GM12878 (cell line): ENCODE results near the gene NTN1. TPM values are rescaled to one million over a fixed set of nuclear protein-coding genes. Genes with fewer than 3 reads are reported as not detected.

Experiments used
- ATAC-seq: fragments of 200-7000 bp; cut with Tn5 transposase; 3 replicates; pipeline ENCODE4 v1.9.1; 2020; ENCODE audit warnings: mild to moderate bottlenecking, moderate library complexity
- BruUV-seq: library from RNA; stranded (reverse); fragments of 400-500 nt; replicated peaks from 2 replicates; lab custom pipeline; 2021; lab: Mats Ljungman, UMichigan
- CTCF ChIA-PET: fragments of 300-600 bp; sonication (Branson Sonifier 250); formaldehyde crosslinking; extraction: SDS; loops from one replicate; lab custom pipeline; 2021; ENCODE audit warnings: inconsistent platforms; lab: Yijun Ruan, JAX
- POLR2A ChIA-PET: fragments of 350-600 bp; formaldehyde crosslinking; extraction: SDS; loops from one replicate; lab custom pipeline; 2021; ENCODE audit warnings: inconsistent platforms; lab: Charles Lee
- RAD21 ChIA-PET: fragments of 300-600 bp; sonication (Branson Sonifier 250); formaldehyde crosslinking; loops from one replicate; lab custom pipeline; 2023; ENCODE audit warnings: antibody characterized with exemption; ENCODE audit not compliant: unreplicated experiment; lab: Charles Lee
- SMC1A ChIA-PET: fragments of 300-600 bp; sonication (Branson Sonifier 250); formaldehyde crosslinking; loops from one replicate; lab custom pipeline; 2023; ENCODE audit not compliant: unreplicated experiment, uncharacterized antibody; lab: Charles Lee
- DNase-seq: peaks from one replicate; pipeline ENCODE4 v3.0.0-alpha.2; 2011; ENCODE audit warnings: low read depth, low spot score
- FAIRE-seq: peaks from 3 replicates; lab custom pipeline; 2011; peaks lifted over from hg19 to GRCh38; lab: Jason Lieb, UNC
- H2AFZ ChIP-seq: 2 replicates; pipeline ENCODE4 v1.6.0; 2011; ENCODE audit warnings: low read depth, low read length, control low read depth; ENCODE audit not compliant: control insufficient read depth
- H3K27ac ChIP-seq: 2 replicates; pipeline ENCODE4 v1.5.1; 2011; ENCODE audit warnings: control low read depth; ENCODE audit not compliant: control insufficient read depth, insufficient read depth
- H3K27me3 ChIP-seq, 2 experiments: replicated peaks in 1 of 2; 2 replicates each; pipeline versions ENCODE4 v1.6.0 to v1.6.1; 2011; ENCODE audit warnings: low read length in 1 of 2; ENCODE audit not compliant: control insufficient read depth in 2 of 2, insufficient read depth in 2 of 2
- H3K36me3 ChIP-seq, 2 experiments: 2 replicates each; pipeline ENCODE4 v1.5.1; 2011; ENCODE audit warnings: low read length in 1 of 2; ENCODE audit not compliant: control insufficient read depth in 2 of 2, insufficient read depth in 2 of 2
- H3K4me1 ChIP-seq: 2 replicates; pipeline ENCODE4 v1.6.1; 2011; ENCODE audit warnings: mild to moderate bottlenecking, low read length, moderate library complexity, mixed read lengths; ENCODE audit not compliant: control insufficient read depth, insufficient read depth
- H3K4me2 ChIP-seq: 2 replicates; pipeline ENCODE4 v1.6.0; 2011; ENCODE audit warnings: control low read depth; ENCODE audit not compliant: control insufficient read depth, insufficient read depth
- H3K4me3 ChIP-seq: fragments of 200-600 bp; sonication (generic); 2 replicates; pipeline ENCODE4 v1.5.1; 2016
- H3K79me2 ChIP-seq: 2 replicates; pipeline ENCODE4 v1.6.0; 2011; ENCODE audit warnings: low read length; ENCODE audit not compliant: control insufficient read depth, insufficient read depth
- H3K9ac ChIP-seq: 2 replicates; pipeline ENCODE4 v1.8.0; 2011; ENCODE audit warnings: low read length, control low read depth, mixed read lengths; ENCODE audit not compliant: control insufficient read depth, insufficient read depth
- H3K9me3 ChIP-seq: replicated peaks from 3 replicates; pipeline ENCODE4 v1.5.1; 2011; ENCODE audit warnings: mild to moderate bottlenecking, low read length; ENCODE audit not compliant: control insufficient read depth, insufficient read depth
- H4K20me1 ChIP-seq: 2 replicates; pipeline ENCODE4 v1.6.0; 2011; ENCODE audit not compliant: control insufficient read depth, insufficient read depth
- DPF2 ChIP-seq: fragments of 450-650 bp; IDR thresholded peaks from 2 replicates; pipeline ENCODE4 v1.6.1; 2017; ENCODE audit warnings: mild to moderate bottlenecking
- HDAC6 ChIP-seq: fragments of 200-600 bp; sonication (generic); IDR thresholded peaks from one replicate; pipeline ENCODE4 v1.8.0; 2017; ENCODE audit warnings: antibody characterized with exemption; ENCODE audit not compliant: unreplicated experiment
- KDM1A ChIP-seq: fragments of 200-600 bp; sonication (generic); IDR thresholded peaks from 2 replicates; pipeline ENCODE4 v1.6.1; 2016; ENCODE audit warnings: borderline replicate concordance
- MEF2B ChIP-seq: fragments of 450-650 bp; IDR thresholded peaks from 2 replicates; pipeline ENCODE4 v1.6.1; 2018; ENCODE audit warnings: mild to moderate bottlenecking, moderate library complexity; ENCODE audit not compliant: partially characterized antibody, poor library complexity, severe bottlenecking
- POLR2AphosphoS5 ChIP-seq: IDR thresholded peaks from 2 replicates; pipeline ENCODE4 v1.6.1; 2011; ENCODE audit warnings: mild to moderate bottlenecking, low read length, inconsistent platforms
- RAD21 ChIP-seq: IDR thresholded peaks from 2 replicates; pipeline ENCODE4 v1.6.1; 2011; ENCODE audit warnings: mild to moderate bottlenecking, low read depth, low read length, moderate library complexity; ENCODE audit not compliant: insufficient read depth
- SIX5 ChIP-seq: IDR thresholded peaks from 2 replicates; pipeline ENCODE4 v1.6.1; 2011; ENCODE audit warnings: mild to moderate bottlenecking, low read depth, low read length, moderate library complexity; ENCODE audit not compliant: severe bottlenecking
- SMAD5 ChIP-seq: IDR thresholded peaks from 2 replicates; pipeline ENCODE4 v1.6.1; 2016; ENCODE audit warnings: antibody characterized with exemption, low read depth
- SMARCA5 ChIP-seq: fragments of 450-650 bp; IDR thresholded peaks from 2 replicates; pipeline ENCODE4 v1.6.1; 2017; ENCODE audit warnings: mild to moderate bottlenecking
- ZNF384 ChIP-seq: IDR thresholded peaks from 2 replicates; pipeline ENCODE4 v1.6.1; 2012; ENCODE audit warnings: low read depth, mild to moderate bottlenecking, low read length, improper control_type of control experiment, borderline replicate concordance
- ZSCAN29 ChIP-seq: fragments of 450-650 bp; IDR thresholded peaks from 2 replicates; pipeline ENCODE4 v1.6.1; 2017; ENCODE audit warnings: mild to moderate bottlenecking, moderate library complexity
- WGBS: methylation state at CpG from one replicate; pipeline ENCODE4 v1.1.6; 2016; ENCODE audit warnings: low lambda C conversion rate; ENCODE audit not compliant: insufficient replicate concordance, insufficient coverage; ENCODE audit errors: missing lambda C conversion rate; 5-methylcytosine and 5-hydroxymethylcytosine counted together
- in situ Hi-C: fragments of 300-500 bp; cut with MboI; formaldehyde crosslinking; loops from 9 replicates; pipeline ENCODE4 v1.14.3; 2018; ENCODE audit warnings: mixed read lengths
- intact Hi-C: fragments of 100-400 bp; cut with micrococcal nuclease; formaldehyde crosslinking; loops from one replicate; pipeline ENCODE4 v1.14.2; 2022; ENCODE audit not compliant: unreplicated experiment
- polyA plus RNA-seq, 11 experiments: library from polyadenylated mRNA; depleted of rRNA in 4 of 11; unstranded in 6 of 11; stranded (reverse) in 5 of 11; fragments of >200 nt; fragmentation: Nextera tagmentation in 4 of 11; fragmentation: Illumina TruSeq in 1 of 11; extraction: Ambion mirVana in 4 of 11; extraction: Trizol in 1 of 11; gene quantifications; 1 replicate in 1 of 11; 2 replicates in 10 of 11; pipeline versions ENCODE4 v1.2.1 to v1.2.3, GENCODE V29; 2011 to 2016; ENCODE audit warnings: inconsistent platforms in 2 of 11, missing spikeins in 2 of 11, low read depth in 1 of 11
- total RNA-seq, 4 experiments: library from RNA; depleted of rRNA in 3 of 4; stranded (reverse); fragments of >200 nt in 3 of 4; fragmentation: Illumina TruSeq in 1 of 4; extraction: Trizol in 1 of 4; gene quantifications; 2 replicates each; pipeline versions ENCODE4 v1.2.1 to v1.2.3, GENCODE V29; 2013 to 2021
- TF ChIP-seq, protein P1 (sequence below): IDR thresholded peaks from 2 replicates; pipeline ENCODE4 v1.6.1; 2012; ENCODE audit warnings: low read depth, low read length, improper control_type of control experiment
- TF ChIP-seq, protein P2 (sequence below): IDR thresholded peaks from 2 replicates; pipeline ENCODE4 v1.6.1; 2011; ENCODE audit warnings: mild to moderate bottlenecking, low read depth, low read length, moderate library complexity; ENCODE audit not compliant: insufficient replicate concordance
- TF ChIP-seq, protein P3 (sequence below): IDR thresholded peaks from 2 replicates; pipeline ENCODE4 v1.6.1; 2012; ENCODE audit warnings: improper control_type of control experiment, low read depth, low read length; ENCODE audit not compliant: insufficient replicate concordance

The NTN1 gene
- total and polyA plus RNA-seq, 10 of the 15 experiments (the other 5 are each of a cell fraction or from before 2014, with no cell fraction given) = 0.02 to 0.89 (median 0.35) TPM

DNA sequence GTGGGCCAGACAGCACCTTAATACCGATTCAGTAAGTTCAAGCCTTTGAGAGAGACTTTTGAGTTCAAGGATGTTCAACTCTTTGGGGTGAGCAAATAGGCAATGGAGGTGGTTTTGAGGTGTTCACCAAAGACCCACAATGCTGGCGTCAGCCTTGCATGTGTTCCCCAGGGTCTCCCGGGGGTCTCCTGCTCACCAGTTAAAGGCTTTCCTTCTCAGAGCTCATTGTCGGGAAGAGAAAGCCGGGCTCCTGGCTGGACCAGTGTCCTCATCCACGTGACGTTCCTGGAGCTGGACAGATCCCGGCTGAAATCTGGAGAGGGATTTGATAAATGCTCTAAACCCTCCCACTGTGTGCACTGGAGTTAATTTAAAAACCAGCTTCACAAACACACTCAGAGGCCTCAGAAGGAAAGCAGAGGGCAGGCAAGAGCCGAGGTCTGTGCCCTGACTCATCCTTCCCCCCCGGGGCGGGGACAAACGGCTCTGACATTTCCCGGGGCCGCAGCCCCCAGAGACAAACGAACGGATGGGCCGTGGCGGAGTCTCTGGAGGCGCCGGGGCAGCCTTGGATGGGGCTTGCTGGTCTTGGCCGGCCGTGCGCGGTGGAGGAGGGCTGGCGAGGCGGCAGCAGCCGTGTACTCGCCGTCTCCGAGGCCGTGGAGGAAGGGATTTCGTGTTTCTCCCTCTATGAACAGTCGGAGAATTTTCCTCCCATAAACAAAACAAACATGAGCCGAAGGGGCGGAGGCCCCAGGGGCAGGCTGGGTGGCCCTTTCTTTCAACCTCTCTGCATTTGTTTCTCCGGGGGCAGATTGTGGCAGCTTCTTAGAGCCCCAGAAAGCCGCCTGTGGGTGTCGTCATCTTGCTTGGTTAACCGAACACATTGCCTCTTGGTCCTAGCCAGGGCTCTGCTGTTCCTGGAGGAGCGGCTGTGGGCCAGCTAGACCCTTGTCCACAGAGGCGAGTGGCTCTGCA is 94.2 kb downstream of the NTN1 start:
- ChIA-PET RAD21 (interaction anchor here (3.0 to 3.1 kb wide), 2 partner anchors 176 to 407 kb away, joined by 8 to 21 read pairs; no protein-coding TSS in a partner anchor), SMC1A (interaction anchor here (1.9 to 2.5 kb wide), 2 partner anchors 176 to 406 kb away, joined by 12 read pairs; no protein-coding TSS in a partner anchor), POLR2A (interaction anchor here (1.2 kb wide), 1 partner anchor 176 kb away, joined by 3 read pairs; no protein-coding TSS in a partner anchor), CTCF (interaction anchor here (0.8 to 2.7 kb wide), 5 partner anchors 113 to 405 kb away, joined by 3 to 29 read pairs (median 5); no protein-coding TSS in a partner anchor)
- FAIRE-seq (no peak), DNase-seq (no peak), ATAC-seq (peak; percentile 42)
- no peak overlapping the region for H3K9ac ChIP-seq
- no TSS peak for BruUV-seq
- H3K27ac ChIP-seq = no peak overlapping the region
- no peaks in the 10 kb centered on the region for H3K79me2 ChIP-seq
- H3K4me3 ChIP-seq = peak overlapping the region; percentile 36; the same call in 1 of the 2 replicates
- H3K4me2 ChIP-seq = no peak overlapping the region
- H2AFZ ChIP-seq = no peak overlapping the region
- 15% methylated on average over 40 of the region's 41 CpGs for WGBS
- H3K9me3 ChIP-seq = no peaks in the 10 kb centered on the region
- H3K27me3 ChIP-seq = peaks cover 0 to 5% of the 10 kb centered on the region in 2 experiments; a peak in 2 of 4 replicates
- no peaks in the 10 kb centered on the region for H3K36me3 ChIP-seq
- intact Hi-C loops (no loop called here), in situ Hi-C loops (no loop called here)
- no peaks in the 10 kb centered on the region for H3K4me1 ChIP-seq
- no peaks in the 10 kb centered on the region for H4K20me1 ChIP-seq
- TF ChIP-seq MEF2B (no peak), DPF2 (no peak), ZNF384 (no peak), RAD21 (0 out of 2 replicates have a peak, but pooled peaks have one; percentile 14), SIX5 (no peak), ZSCAN29 (no peak), HDAC6 (no peak), KDM1A (no peak), POLR2AphosphoS5 (no peak), SMARCA5 (no peak), SMAD5 (no peak)
- TF ChIP-seq, protein P1, sequence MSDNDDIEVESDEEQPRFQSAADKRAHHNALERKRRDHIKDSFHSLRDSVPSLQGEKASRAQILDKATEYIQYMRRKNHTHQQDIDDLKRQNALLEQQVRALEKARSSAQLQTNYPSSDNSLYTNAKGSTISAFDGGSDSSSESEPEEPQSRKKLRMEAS = no peak
- TF ChIP-seq, protein P2, sequence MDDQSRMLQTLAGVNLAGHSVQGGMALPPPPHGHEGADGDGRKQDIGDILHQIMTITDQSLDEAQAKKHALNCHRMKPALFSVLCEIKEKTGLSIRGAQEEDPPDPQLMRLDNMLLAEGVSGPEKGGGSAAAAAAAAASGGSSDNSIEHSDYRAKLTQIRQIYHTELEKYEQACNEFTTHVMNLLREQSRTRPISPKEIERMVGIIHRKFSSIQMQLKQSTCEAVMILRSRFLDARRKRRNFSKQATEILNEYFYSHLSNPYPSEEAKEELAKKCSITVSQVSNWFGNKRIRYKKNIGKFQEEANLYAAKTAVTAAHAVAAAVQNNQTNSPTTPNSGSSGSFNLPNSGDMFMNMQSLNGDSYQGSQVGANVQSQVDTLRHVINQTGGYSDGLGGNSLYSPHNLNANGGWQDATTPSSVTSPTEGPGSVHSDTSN = no peak
- TF ChIP-seq, protein P3, sequence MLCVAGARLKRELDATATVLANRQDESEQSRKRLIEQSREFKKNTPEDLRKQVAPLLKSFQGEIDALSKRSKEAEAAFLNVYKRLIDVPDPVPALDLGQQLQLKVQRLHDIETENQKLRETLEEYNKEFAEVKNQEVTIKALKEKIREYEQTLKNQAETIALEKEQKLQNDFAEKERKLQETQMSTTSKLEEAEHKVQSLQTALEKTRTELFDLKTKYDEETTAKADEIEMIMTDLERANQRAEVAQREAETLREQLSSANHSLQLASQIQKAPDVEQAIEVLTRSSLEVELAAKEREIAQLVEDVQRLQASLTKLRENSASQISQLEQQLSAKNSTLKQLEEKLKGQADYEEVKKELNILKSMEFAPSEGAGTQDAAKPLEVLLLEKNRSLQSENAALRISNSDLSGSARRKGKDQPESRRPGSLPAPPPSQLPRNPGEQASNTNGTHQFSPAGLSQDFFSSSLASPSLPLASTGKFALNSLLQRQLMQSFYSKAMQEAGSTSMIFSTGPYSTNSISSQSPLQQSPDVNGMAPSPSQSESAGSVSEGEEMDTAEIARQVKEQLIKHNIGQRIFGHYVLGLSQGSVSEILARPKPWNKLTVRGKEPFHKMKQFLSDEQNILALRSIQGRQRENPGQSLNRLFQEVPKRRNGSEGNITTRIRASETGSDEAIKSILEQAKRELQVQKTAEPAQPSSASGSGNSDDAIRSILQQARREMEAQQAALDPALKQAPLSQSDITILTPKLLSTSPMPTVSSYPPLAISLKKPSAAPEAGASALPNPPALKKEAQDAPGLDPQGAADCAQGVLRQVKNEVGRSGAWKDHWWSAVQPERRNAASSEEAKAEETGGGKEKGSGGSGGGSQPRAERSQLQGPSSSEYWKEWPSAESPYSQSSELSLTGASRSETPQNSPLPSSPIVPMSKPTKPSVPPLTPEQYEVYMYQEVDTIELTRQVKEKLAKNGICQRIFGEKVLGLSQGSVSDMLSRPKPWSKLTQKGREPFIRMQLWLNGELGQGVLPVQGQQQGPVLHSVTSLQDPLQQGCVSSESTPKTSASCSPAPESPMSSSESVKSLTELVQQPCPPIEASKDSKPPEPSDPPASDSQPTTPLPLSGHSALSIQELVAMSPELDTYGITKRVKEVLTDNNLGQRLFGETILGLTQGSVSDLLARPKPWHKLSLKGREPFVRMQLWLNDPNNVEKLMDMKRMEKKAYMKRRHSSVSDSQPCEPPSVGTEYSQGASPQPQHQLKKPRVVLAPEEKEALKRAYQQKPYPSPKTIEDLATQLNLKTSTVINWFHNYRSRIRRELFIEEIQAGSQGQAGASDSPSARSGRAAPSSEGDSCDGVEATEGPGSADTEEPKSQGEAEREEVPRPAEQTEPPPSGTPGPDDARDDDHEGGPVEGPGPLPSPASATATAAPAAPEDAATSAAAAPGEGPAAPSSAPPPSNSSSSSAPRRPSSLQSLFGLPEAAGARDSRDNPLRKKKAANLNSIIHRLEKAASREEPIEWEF = no peak
